Measurements from ENCODE around the gene IDH3B. TPM values are rescaled to one million over a fixed set of nuclear protein-coding genes. Genes with fewer than 3 reads are reported as not detected.
"Not testable (repeated sequence)": the region's sequence is repeated elsewhere in the genome, so short reads cannot be mapped to it uniquely, and the experiment has no call there.

IDH3B gene
- total and polyA plus RNA-seq, 2 donors (not counting 3 experiments of a cell fraction or from before 2014, with no cell fraction given), result 86.9 to 177 TPM

- intact Hi-C loops (cut with micrococcal nuclease), result no loop called here
- no peak overlapping the region for H3K4me3 ChIP-seq (replicated peaks in 1 of 3; ENCODE audit: insufficient read depth in 1 of 3, low read depth in 1 of 3, low read length in 3 of 3)
- H3K9me1 ChIP-seq (replicated peaks; ENCODE audit: control insufficient read depth, extremely low read depth, insufficient read depth, low read length), result no peaks in the 10 kb centered on the region
- dilution Hi-C loops (cut with MboI; ENCODE audit: extremely low pct_ligation_motif_present, low sequenced_read_pairs), result no loop called here
- H3K27me3 ChIP-seq (ENCODE audit: control insufficient read depth in 2 of 2, insufficient read depth in 2 of 2, low read length in 2 of 2), result peaks cover 37 to 53% of the 10 kb centered on the region in 2 experiments
- H3K9ac ChIP-seq (replicated peaks; ENCODE audit: extremely low read depth, insufficient read depth, low read length), result no peak overlapping the region
- FAIRE-seq, result no peak
- H3K79me2 ChIP-seq (ENCODE audit: control insufficient read depth, insufficient read depth, low read length), result no peaks in the 10 kb centered on the region
- H3K9me3 ChIP-seq (replicated peaks; ENCODE audit: control insufficient read depth, insufficient read depth, low read length), result no peaks in the 10 kb centered on the region
- H2AFZ ChIP-seq (ENCODE audit: low read depth, low read length), result no peak overlapping the region
- CTCF ChIA-PET, result interaction anchor here (1.0 kb wide), 1 partner anchor 8 kb away, joined by 3 read pairs; no protein-coding TSS in a partner anchor
- H3K4me1 ChIP-seq (ENCODE audit: control insufficient read depth, extremely low read depth, insufficient read depth, low read length), result peaks cover 4% of the 10 kb centered on the region
- H3K4me2 ChIP-seq (ENCODE audit: insufficient read depth, low read length), result no peak overlapping the region
- peaks cover 2% of the 10 kb centered on the region for H4K20me1 ChIP-seq (replicated peaks; ENCODE audit: control insufficient read depth, extremely low read depth, insufficient read depth, low read length)
- TF ChIP-seq MAX (IDR thresholded peaks at IDR 0.05; ENCODE audit: insufficient read depth, insufficient read length) (no peak), JUN (IDR thresholded peaks at IDR 0.05; ENCODE audit: borderline replicate concordance, insufficient read depth, insufficient read length, low read depth) (no peak), POLR2AphosphoS5 (IDR thresholded peaks at IDR 0.05; ENCODE audit: insufficient read depth, low read depth, low read length) (no peak)
- POLR2A ChIA-PET, result no interaction called here
- no peak overlapping the region for H3K27ac ChIP-seq (ENCODE audit: insufficient read depth, low read depth, low read length)
- no peak for DNase-seq (ENCODE audit: low read depth, low spot score)
- H3K36me3 ChIP-seq (ENCODE audit: control insufficient read depth in 2 of 2, extremely low read depth in 1 of 2, insufficient read depth in 2 of 2, low read length in 2 of 2), result no peaks in the 10 kb centered on the region
- no TSS peak for BruUV-seq (replicated peaks)
Observed at GRCh38 chr20:2696646-2697045, 32.6 kb upstream of the IDH3B start.

DNA sequence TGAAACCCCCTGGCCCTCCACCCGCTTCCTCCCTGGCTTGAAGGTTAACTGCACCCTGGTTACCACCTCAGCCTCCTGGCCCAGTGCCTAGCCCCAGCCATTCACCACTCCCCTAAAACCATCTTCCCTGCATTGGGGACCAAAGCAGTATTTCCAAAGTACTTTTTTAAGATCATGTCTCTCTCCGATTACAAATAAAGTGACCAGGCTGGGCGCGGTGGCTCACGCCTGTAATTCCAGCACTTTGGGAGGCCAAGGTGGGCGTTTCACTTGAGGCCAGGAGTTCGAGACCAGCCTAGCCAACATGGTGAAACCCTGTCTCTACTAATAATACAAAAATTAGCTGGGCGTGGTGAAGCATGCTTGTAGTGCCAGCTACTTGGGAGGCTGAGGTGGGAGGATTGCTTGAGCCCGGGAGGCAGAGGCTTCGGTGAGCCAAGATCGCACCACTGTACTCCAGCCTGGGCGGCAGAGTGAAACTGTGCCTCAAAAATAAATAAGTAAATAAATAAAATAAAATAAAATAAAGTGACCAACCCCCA lies 32.0 kb upstream of the IDH3B start:
- H3K9ac ChIP-seq (replicated peaks; ENCODE audit: extremely low read depth, insufficient read depth, low read length); dilution Hi-C loops (cut with MboI; ENCODE audit: extremely low pct_ligation_motif_present, low sequenced_read_pairs); H2AFZ ChIP-seq (ENCODE audit: low read depth, low read length); H3K9me3 ChIP-seq (replicated peaks; ENCODE audit: control insufficient read depth, insufficient read depth, low read length); BruUV-seq (replicated peaks); FAIRE-seq; H3K36me3 ChIP-seq (ENCODE audit: control insufficient read depth in 2 of 2, extremely low read depth in 1 of 2, insufficient read depth in 2 of 2, low read length in 2 of 2); intact Hi-C loops (cut with micrococcal nuclease); H4K20me1 ChIP-seq (replicated peaks; ENCODE audit: control insufficient read depth, extremely low read depth, insufficient read depth, low read length); H3K9me1 ChIP-seq (replicated peaks; ENCODE audit: control insufficient read depth, extremely low read depth, insufficient read depth, low read length); H3K4me2 ChIP-seq (ENCODE audit: insufficient read depth, low read length); H3K27ac ChIP-seq (ENCODE audit: insufficient read depth, low read depth, low read length); CTCF ChIA-PET; H3K79me2 ChIP-seq (ENCODE audit: control insufficient read depth, insufficient read depth, low read length); H3K4me3 ChIP-seq (replicated peaks in 1 of 3; ENCODE audit: insufficient read depth in 1 of 3, low read depth in 1 of 3, low read length in 3 of 3); POLR2A ChIA-PET; DNase-seq (ENCODE audit: low read depth, low spot score); H3K4me1 ChIP-seq (ENCODE audit: control insufficient read depth, extremely low read depth, insufficient read depth, low read length): not testable (repeated sequence)
- peaks cover 37 to 55% of the 10 kb centered on the region in 2 experiments for H3K27me3 ChIP-seq (ENCODE audit: control insufficient read depth in 2 of 2, insufficient read depth in 2 of 2, low read length in 2 of 2)
